NCI-H345 (cell line): Measurements from ENCODE around the gene TNIK.

Experiments used
- DNase-seq: peaks from one replicate; lab custom pipeline; 2025; lab: John Stamatoyannopoulos, UW

TNIK gene

GRCh38 chr3:171417813-171418212 lies 42.4 kb downstream of the TNIK start:
- DNase-seq: no peak

GRCh38 chr3:171417137-171417536 lies 43.1 kb downstream of the TNIK start:
- DNase-seq: no peak

GRCh38 chr3:171416666-171417065 lies 43.5 kb downstream of the TNIK start:
- DNase-seq: no peak

DNA sequence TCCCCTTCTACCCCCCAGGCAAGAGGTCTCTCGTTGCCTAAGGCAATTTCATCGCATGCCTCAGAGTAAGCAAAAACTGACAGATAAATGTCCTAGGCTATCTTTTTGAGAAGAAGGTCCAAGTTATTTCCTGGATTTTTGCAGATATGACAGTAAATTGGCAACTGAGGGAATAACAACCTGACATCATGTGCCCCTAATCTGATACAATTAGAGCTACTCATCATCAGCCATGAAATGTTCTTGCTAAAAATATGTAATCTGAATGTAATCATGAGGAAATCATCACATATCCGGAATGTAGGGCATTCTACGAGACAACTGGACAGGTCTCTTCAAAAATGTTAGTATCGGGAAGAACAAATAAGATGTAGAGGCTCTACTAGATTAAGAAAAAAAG lies 44.1 kb downstream of the TNIK start:
- no peak for DNase-seq

DNA sequence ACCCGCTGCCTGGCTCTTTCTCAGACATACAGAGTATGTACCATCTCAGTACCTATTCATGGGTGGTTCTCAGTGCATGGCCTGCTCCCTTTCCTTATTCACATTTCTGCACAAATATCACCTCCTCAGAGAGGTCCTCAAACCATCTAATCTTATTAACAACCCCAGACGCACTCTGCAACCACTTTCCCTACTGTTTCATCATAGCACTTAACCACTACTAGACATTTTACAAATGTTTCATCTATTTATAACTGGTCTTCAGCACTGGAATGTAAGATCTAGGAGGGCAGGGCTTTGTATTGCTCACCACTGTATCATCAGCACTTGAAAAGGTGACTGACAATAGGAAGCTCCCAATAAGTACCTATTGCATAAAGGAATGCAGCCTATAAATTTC lies 45.1 kb downstream of the TNIK start:
- no peak for DNase-seq

- no peak for DNase-seq
Measured at GRCh38 chr3:171412473-171412872, 47.7 kb downstream of the TNIK start.

- DNase-seq: no peak
Measured at GRCh38 chr3:171412054-171412453, 48.2 kb downstream of the TNIK start.

DNA sequence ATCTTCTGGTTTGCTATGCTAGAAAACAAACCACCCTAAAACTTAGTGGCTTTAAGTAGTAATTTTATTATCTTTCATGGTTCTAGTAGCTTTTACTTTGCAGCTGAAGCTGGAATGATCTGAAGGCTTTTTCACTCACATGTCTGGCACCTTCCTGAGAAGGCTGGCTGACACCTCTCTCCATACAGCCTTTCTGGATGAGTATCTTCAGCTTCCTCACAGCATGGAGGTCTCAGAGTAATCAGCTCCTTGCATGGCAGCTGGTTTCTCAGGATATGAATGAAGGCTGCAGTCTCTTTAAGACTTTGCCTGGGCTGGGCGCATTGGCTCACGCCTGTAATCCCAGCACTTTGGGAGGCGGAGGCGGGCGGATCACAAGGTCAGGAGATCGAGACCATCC lies 50.0 kb downstream of the TNIK start:
- no peak for DNase-seq

DNA sequence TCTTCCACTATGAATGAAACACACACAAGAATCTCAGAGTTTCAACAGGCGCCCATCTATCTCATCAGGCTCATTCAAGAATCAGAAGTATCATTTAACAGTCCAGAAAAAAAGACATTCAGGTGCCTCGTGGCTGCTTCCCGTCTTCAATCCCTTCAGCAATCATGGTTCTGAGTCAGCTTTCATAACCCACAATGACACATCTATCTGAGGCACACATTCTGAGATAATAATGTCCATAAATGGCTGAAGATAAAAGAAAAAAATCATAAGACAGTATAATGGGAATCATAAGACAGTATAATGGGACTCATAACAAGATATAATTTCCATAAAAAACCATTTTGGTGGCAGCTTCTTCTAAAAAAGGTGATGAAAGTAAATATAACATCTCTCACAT lies 52.4 kb downstream of the TNIK start:
- no peak for DNase-seq

DNA sequence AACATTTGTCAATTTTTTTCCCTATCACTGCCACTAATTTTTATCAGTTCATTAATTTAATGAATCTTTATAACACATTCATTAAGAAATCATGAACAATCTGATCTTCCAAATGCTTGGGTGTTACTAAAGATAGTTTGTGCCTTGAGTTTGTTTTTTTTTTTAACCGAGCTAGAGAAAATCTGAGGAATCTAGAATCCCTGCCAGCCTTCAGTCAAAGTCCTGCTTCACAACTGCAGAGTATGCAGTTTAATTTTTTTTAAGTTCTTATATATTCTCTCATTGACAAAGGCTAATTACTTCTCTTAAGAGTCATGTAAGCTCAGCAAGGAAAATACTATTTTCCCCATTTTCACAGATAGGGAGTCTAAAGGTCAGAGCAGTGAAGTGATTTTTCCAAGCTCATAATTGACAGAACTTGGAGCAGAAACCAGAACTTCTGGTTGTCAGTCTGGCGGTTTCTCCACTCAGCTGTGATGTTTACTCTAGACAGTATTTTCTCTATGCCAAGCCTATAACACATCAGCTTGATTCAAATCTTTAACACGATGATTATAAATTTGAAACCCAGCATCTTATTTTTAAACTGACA lies 55.7 kb downstream of the TNIK start:
- no peak for DNase-seq

DNA sequence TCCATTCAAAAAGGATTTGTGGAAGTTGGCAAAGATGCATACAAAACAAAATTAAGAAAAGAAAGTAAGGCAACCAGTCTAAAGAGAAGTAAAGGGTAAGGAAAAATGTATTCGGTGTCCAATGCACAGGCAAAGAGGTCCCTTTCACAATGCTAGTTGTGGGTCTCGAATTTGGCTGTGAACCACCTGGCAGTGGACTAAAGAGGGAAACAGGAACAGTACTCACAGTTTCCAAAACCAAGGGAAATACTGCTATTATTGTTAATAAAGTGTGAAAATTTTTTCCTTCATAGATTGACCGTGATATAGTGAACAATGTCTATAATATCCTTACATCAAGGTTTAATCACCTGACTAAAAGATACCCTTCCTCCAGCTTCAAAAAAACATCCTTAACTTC lies 57.9 kb downstream of the TNIK start:
- no peak for DNase-seq

- no peak for DNase-seq
Measured at GRCh38 chr3:171401432-171401831, 58.8 kb downstream of the TNIK start.

DNA sequence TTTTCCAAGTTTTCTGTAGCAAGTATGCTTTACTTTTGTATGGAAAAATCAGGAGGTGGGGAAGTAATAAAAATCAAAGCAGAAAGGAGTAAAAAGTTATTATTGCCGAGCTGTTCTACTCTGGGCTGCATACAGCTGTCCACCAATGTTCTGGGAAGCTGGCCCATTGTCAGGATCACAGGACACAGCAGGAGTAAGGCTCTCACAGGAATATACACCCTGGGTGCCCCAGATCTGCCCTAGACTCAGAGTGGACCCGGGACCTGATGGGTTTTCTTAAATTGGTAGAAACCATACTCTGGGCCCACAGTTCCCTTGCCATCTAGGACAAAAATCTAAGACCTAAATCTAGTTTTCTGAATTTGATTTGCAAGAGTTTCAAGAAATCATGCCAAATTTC lies 60.4 kb downstream of the TNIK start:
- DNase-seq: no peak

DNA sequence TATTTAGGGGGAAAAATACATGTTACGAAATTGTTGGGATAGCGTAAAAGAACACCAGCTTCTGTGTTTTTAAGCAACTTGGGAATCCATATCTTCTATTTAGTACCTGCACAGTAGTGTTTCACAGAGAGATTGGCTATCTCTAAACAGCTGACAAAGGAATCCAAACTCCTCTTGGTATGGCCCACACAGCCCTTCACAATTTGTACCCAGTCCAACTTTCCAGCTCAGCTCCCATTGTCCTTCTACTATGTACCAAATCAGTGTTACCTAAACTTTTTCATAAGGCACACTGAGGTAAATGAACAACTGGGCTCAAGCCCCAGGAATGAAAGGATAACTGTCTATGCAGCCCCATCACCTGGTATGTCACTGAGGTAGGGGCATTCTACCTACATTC lies 61.9 kb downstream of the TNIK start:
- DNase-seq: no peak

- DNase-seq: no peak
Measured at GRCh38 chr3:171397089-171397488, 63.1 kb downstream of the TNIK start.

DNA sequence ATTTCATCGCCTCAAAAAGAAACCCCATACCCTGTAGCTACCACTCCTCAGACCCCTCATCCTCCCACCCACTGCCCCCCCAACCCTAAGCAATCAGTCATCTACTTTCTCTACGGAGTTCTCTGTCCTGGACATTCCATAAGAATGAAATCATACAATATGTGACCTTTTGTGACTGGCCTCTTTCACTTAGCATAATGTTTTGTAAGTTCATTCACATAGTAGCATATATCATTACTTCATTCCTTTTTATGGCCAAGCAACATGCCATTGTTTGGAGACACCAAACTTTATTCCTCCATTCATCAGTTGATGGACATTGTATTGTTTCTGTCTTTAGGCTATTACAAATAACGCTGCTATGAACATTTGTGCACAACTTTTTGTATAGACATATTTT lies 64.2 kb downstream of the TNIK start:
- DNase-seq: no peak

GRCh38 chr3:171393032-171393744 lies 67.0 kb downstream of the TNIK start:
- DNase-seq: no peak

DNA sequence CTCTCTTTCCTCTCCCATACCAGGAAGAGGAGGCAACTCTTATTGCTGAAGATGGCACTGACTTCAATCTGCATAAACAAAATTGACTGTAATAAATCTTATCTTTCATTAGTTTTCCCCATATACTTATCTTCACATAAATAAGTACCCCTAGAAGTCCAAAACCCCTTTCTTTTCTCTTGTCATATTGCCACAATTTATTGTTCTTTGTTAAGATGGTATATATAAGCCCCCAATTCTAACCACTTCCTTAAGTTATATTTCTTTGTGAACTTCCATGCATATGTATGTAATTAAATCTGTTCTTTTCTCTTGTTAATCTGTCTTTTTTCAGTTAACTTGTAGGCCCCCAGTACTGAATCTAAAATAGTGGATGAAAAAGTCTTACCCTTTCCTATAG lies 68.8 kb downstream of the TNIK start:
- no peak for DNase-seq

DNA sequence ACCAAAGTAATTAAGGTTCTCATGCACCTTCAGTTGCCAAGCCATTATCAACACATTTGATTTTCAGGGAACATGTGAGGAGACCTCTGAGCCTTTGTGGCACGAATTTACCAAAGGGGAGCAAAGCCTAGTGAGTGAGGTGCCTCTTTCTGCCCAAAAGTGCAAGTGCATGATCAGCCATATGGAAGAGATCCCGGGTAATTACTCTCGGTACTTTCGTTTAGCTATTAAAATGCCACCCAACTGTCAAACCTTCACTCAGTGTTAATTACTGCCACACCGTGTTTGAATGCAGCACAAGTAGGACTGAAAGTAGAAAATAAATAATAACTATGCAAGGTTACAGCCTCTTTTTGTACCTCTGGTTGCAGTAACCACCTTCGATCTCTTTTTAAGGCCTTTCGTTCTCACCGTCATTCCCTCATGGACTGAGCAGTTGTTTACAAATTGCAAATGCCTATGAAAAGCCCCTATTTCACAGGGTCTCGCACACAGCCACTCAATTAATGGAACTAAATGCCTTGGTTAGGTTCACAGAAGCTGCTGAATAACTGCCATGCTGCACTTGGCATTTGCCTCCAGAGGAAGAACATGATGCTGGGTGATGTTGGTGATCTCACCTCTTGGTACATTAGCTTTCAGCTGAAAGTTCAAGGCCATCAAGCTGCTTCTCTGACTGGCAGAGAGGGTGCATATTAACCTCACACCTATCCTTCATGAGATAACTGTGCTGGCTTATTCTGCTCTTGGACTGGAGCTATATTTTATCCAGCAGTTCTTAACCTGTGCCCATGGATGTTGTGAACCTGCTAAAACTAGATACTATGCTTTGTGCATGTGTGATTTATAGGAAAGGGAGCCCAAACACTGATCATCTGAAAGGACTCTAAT lies 69.9 kb downstream of the TNIK start:
- no peak for DNase-seq

DNA sequence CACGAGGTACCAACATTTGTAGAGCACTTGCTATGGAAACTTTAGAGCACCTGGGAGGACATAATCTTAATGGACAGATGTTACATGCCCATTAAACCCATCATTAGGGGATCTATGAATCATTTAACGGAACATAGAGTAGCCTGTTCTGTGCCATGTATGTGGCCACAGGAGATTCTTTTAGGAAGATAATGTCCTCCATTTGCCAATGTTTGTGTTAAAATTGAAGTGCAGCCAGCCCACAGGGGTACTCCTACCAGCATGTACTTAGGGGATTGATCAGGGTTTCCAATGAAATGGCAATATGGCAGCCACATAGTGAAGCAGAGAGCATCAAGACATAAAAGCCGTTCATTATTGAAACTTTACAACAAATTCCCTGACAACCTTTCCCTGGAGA lies 70.7 kb downstream of the TNIK start:
- DNase-seq: no peak

DNA sequence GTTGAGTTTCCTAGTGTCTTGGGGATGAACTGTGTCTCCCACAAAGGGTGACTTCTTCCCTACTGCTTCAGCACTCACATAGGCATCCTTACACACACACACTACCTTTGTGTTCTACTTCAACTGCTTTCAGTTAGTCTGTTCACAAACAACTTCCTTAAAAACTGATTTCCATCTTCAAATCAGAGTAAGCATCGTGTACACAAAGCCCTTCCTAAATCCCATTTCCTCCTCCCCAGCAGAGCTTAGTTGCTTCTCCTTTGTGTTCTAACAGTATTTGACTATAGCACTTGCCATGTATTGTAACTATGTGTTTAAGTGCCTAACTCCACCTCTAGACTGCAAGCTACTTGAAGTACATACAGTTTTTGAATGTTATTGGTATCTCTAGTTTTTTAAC lies 71.7 kb downstream of the TNIK start:
- DNase-seq: no peak

DNA sequence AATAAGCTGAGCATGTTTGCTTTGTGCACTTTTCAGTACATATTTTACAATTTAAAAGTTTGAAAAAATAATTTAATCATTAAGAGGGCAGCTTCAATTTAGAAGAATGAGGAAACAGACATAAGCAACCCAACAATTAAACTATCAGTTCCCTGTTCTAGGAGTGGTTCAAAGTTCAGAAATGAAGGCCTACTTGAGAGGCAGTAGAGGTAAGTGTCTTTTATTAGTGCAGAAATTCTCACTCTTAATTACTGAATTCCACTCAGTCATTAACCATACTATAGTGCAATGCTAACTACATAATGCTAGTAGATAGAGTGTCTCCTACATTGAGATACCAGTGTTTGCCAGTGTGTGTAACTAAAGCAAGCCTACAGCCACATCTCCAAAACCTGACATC lies 73.1 kb downstream of the TNIK start:
- no peak for DNase-seq

GRCh38 chr3:171385086-171385485 lies 75.1 kb downstream of the TNIK start:
- DNase-seq: no peak
